Suprapubic skin (tissue), 4 donors: ENCODE data around the gene CXXC4.

Experiments used
- CTCF ChIP-seq, 2 donors: fragments of 200-600 bp in 1 of 2; fragments of 450-650 bp in 1 of 2; sonication (generic) in 1 of 2; IDR thresholded peaks; one replicate each; pipeline ENCODE4 v1.5.1; 2016 to 2019; ENCODE audit warnings: antibody characterized with exemption in 2 of 2, mild to moderate bottlenecking in 1 of 2, moderate library complexity in 1 of 2
- EP300 ChIP-seq: sonication (generic); formaldehyde crosslinking; IDR thresholded peaks from one replicate; pipeline ENCODE4 v1.6.1; 2017; ENCODE audit warnings: antibody characterized with exemption
- POLR2A ChIP-seq, 2 donors: fragments of 450-650 bp; IDR thresholded peaks; one replicate each; pipeline ENCODE4 v1.6.1; 2017; ENCODE audit warnings: antibody characterized with exemption in 2 of 2, mild to moderate bottlenecking in 2 of 2, moderate library complexity in 2 of 2
- POLR2AphosphoS5 ChIP-seq, 3 donors: sonication (generic); formaldehyde crosslinking; IDR thresholded peaks; one replicate each; pipeline ENCODE4 v1.6.1; 2017; ENCODE audit warnings: antibody characterized with exemption in 3 of 3

DNA sequence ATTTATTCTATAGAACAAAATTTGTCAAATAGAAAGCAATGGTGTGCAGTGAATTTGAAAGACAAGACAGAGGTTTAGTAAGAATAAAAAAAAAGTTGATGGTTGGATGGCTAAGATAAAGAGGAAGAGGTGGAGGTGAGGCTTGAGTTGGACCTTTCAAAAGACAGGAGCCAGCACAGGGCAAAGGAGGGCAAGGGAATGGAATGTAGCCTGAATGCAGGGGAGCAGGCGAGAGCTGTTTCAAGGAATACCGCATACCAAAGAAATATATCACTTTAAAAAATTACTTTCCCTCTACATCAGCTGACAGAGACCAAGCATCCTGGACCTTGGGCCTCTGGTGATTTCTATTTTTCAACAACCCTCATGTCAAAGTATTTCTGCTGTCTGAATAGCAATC lies 38.0 kb upstream of the CXXC4 start:
- TF ChIP-seq CTCF (IDR thresholded peaks at IDR 0.05) (no peak), POLR2AphosphoS5 (IDR thresholded peaks at IDR 0.05) (no peak), POLR2A (IDR thresholded peaks at IDR 0.05) (no peak), EP300 (no peak)
